ENCODE measurements around the gene UFD1. TPM values are rescaled to one million over a fixed set of nuclear protein-coding genes. Genes with fewer than 3 reads are reported as not detected.

The UFD1 gene
- total and polyA plus RNA-seq, 2 donors (not counting 1 experiment from before 2014, with no cell fraction given) = 43.5 to 70.1 TPM

DNA sequence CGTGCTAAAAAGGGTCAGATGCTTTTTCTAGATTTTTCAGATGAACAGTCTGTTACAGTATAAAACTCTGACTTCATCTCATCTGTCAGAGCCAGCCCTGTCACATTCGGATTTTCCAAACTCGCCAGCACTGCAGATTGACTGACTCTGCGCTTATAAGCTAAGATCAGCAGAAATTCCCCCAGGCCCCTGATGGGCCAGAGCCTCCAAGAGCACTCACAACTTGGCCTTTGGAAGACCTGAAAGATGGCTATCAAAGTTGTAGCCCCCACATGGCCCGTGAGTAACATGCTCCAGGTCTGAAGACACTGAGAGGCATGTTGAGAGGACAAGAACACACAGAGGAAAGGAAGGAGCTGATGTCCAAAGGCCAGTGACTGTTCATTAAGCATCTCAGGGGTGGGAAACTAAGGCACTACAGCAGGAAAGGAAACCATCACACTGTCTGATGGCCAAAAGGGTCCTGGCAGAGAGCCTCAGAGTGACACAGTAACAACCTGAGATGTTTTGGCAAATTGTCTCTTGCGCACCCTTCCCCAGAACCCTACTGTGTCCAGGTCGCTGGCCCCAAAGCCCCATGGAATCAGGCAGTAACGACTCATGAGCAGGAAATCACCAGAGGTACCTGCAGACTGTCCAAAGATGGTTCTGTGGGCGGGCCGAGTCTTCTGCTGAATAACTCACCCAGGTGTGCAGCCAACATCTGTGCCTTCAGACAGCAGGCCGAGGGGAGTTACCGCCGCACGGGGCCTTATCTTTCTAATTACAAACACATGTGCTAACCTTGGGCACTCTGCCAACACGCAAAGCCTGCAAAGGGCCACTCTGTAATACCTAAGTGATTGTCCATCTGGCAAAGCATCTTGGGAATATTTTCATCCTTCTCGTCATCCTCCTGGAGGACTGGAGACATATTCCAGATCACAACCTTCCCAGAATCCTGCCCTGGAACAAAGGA is 71.1 kb downstream of the UFD1 start:
- 94% methylated on average over 13 of the region's 16 CpGs for WGBS (ENCODE audit: insufficient coverage)
- peaks cover 27% of the 10 kb centered on the region for H3K4me1 Mint-ChIP-seq
- H3K4me3 Mint-ChIP-seq = no peak overlapping the region
- H3K36me3 ChIP-seq (replicated peaks in 1 of 2; ENCODE audit: control extremely low read depth in 1 of 2, control insufficient read depth in 1 of 2, extremely low read depth in 1 of 2, insufficient read depth in 2 of 2, low read length in 1 of 2) = peaks cover 0 to 61% of the 10 kb centered on the region in 2 experiments
- DNase-seq (no peak), ATAC-seq (ENCODE audit: low read depth) (no peak)
- peaks cover 14% of the 10 kb centered on the region for H3K79me2 ChIP-seq (ENCODE audit: control insufficient read depth, insufficient read depth, low read length)
- H3K9me3 Mint-ChIP-seq (ENCODE audit: insufficient read depth) = no peaks in the 10 kb centered on the region
- H3K27ac ChIP-seq (ENCODE audit: low read length in 2 of 2) = no peak overlapping the region
- intact Hi-C loops (cut with micrococcal nuclease) = no loop called here
- ChIA-PET POLR2A (no interaction called here), CTCF (no interaction called here)
- H4K20me1 ChIP-seq (ENCODE audit: control insufficient read depth, insufficient read depth, low read length, poor library complexity, severe bottlenecking) = peaks cover 28% of the 10 kb centered on the region
- no peak overlapping the region for H2AFZ ChIP-seq (ENCODE audit: insufficient read depth, low read depth, low read length, poor library complexity, severe bottlenecking)
- no peak overlapping the region for H3K4me3 ChIP-seq (ENCODE audit: control extremely low read depth in 1 of 5, extremely low read depth in 1 of 5, insufficient read depth in 1 of 5, low read depth in 2 of 5, low read length in 4 of 5)
- H3K27me3 Mint-ChIP-seq = no peaks in the 10 kb centered on the region
- peaks cover 6 to 8% of the 10 kb centered on the region in 2 donors for H3K4me1 ChIP-seq (ENCODE audit: control insufficient read depth in 2 of 2, insufficient read depth in 2 of 2, low read length in 2 of 2)
- TF ChIP-seq EZH2 (IDR thresholded peaks at IDR 0.05; ENCODE audit: borderline replicate concordance, insufficient read depth, low read depth, low read length, poor library complexity, severe bottlenecking) = no peak
- TF ChIP-seq, protein P1, sequence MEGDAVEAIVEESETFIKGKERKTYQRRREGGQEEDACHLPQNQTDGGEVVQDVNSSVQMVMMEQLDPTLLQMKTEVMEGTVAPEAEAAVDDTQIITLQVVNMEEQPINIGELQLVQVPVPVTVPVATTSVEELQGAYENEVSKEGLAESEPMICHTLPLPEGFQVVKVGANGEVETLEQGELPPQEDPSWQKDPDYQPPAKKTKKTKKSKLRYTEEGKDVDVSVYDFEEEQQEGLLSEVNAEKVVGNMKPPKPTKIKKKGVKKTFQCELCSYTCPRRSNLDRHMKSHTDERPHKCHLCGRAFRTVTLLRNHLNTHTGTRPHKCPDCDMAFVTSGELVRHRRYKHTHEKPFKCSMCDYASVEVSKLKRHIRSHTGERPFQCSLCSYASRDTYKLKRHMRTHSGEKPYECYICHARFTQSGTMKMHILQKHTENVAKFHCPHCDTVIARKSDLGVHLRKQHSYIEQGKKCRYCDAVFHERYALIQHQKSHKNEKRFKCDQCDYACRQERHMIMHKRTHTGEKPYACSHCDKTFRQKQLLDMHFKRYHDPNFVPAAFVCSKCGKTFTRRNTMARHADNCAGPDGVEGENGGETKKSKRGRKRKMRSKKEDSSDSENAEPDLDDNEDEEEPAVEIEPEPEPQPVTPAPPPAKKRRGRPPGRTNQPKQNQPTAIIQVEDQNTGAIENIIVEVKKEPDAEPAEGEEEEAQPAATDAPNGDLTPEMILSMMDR (IDR thresholded peaks at IDR 0.05) = no peak
- no peaks in the 10 kb centered on the region for H3K27me3 ChIP-seq (replicated peaks in 1 of 4; ENCODE audit: control extremely low read depth in 1 of 4, control insufficient read depth in 3 of 4, insufficient read depth in 4 of 4, low read length in 3 of 4)
- H3K27ac Mint-ChIP-seq = no peak overlapping the region
- no peak overlapping the region for H3K9ac ChIP-seq (ENCODE audit: low read length)
- no peaks in the 10 kb centered on the region for H3K9me3 ChIP-seq (ENCODE audit: control extremely low read depth in 1 of 3, control insufficient read depth in 2 of 3, insufficient read depth in 1 of 3, low read length in 2 of 3)
- no peak overlapping the region for H3K4me2 ChIP-seq (replicated peaks; ENCODE audit: low read depth, low read length, poor library complexity, severe bottlenecking)

DNA sequence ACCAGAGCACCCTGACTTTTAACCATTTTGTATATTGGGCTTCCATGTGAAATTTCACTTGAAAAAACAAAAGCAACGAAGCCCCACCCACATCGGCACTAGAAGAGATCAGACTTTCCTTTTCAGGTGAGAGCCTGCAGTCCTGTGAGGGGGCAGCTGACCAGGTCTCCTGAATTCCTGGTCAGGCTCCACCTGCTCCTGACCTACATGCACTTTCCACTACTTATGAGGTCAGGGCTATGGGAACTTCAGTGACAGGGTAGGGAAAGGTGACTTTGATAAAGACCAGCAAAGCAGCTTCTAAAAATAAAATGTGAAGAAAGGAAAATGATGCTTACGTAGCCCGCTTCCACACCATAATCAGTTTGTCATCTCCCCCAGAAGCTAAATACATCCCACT is 72.1 kb downstream of the UFD1 start:
- peaks cover 6 to 8% of the 10 kb centered on the region in 2 donors for H3K4me1 ChIP-seq (ENCODE audit: control insufficient read depth in 2 of 2, insufficient read depth in 2 of 2, low read length in 2 of 2)
- H3K4me1 Mint-ChIP-seq = peaks cover 18% of the 10 kb centered on the region
- ATAC-seq (ENCODE audit: low read depth) (no peak), DNase-seq (no peak)
- no peak overlapping the region for H3K27ac Mint-ChIP-seq
- no peak overlapping the region for H3K9ac ChIP-seq (ENCODE audit: low read length)
- CTCF ChIA-PET = interaction anchor here (0.7 to 1.1 kb wide), 2 partner anchors 16 to 22 kb away, joined by 3 read pairs; no protein-coding TSS in a partner anchor
- no peak overlapping the region for H3K4me3 Mint-ChIP-seq
- H4K20me1 ChIP-seq (ENCODE audit: control insufficient read depth, insufficient read depth, low read length, poor library complexity, severe bottlenecking) = peaks cover 17% of the 10 kb centered on the region
- no peak overlapping the region for H3K27ac ChIP-seq (ENCODE audit: low read length in 2 of 2)
- H3K27me3 ChIP-seq (replicated peaks in 1 of 4; ENCODE audit: control extremely low read depth in 1 of 4, control insufficient read depth in 3 of 4, insufficient read depth in 4 of 4, low read length in 3 of 4) = no peaks in the 10 kb centered on the region
- POLR2A ChIA-PET = no interaction called here
- TF ChIP-seq, protein P1 (IDR thresholded peaks at IDR 0.05) = no peak
- no peak for TF ChIP-seq EZH2 (IDR thresholded peaks at IDR 0.05; ENCODE audit: borderline replicate concordance, insufficient read depth, low read depth, low read length, poor library complexity, severe bottlenecking)
- no CpG with 5 or more reads among the region's 4 CpGs for WGBS (ENCODE audit: insufficient coverage)
- no peak overlapping the region for H2AFZ ChIP-seq (ENCODE audit: insufficient read depth, low read depth, low read length, poor library complexity, severe bottlenecking)
- H3K9me3 Mint-ChIP-seq (ENCODE audit: insufficient read depth) = no peaks in the 10 kb centered on the region
- H3K36me3 ChIP-seq (replicated peaks in 1 of 2; ENCODE audit: control extremely low read depth in 1 of 2, control insufficient read depth in 1 of 2, extremely low read depth in 1 of 2, insufficient read depth in 2 of 2, low read length in 1 of 2) = peaks cover 0 to 63% of the 10 kb centered on the region in 2 experiments
- no peak overlapping the region for H3K4me3 ChIP-seq (ENCODE audit: control extremely low read depth in 1 of 5, extremely low read depth in 1 of 5, insufficient read depth in 1 of 5, low read depth in 2 of 5, low read length in 4 of 5)
- H3K79me2 ChIP-seq (ENCODE audit: control insufficient read depth, insufficient read depth, low read length) = peaks cover 3% of the 10 kb centered on the region
- no peaks in the 10 kb centered on the region for H3K27me3 Mint-ChIP-seq
- H3K4me2 ChIP-seq (replicated peaks; ENCODE audit: low read depth, low read length, poor library complexity, severe bottlenecking) = no peak overlapping the region
- no peaks in the 10 kb centered on the region for H3K9me3 ChIP-seq (ENCODE audit: control extremely low read depth in 1 of 3, control insufficient read depth in 2 of 3, insufficient read depth in 1 of 3, low read length in 2 of 3)
- intact Hi-C loops (cut with micrococcal nuclease) = no loop called here
